ENCODE measurements around the gene NOC4L.

- no peak for TF ChIP-seq FOXM1 (IDR thresholded peaks at IDR 0.05; ENCODE audit: borderline replicate concordance)
- no peak for TF ChIP-seq PKNOX1 (IDR thresholded peaks at IDR 0.05)
- TF ChIP-seq SP1 (IDR thresholded peaks at IDR 0.05), result no peak
- TF ChIP-seq SUZ12 (IDR thresholded peaks at IDR 0.05), result no peak
- TF ChIP-seq ARNT (IDR thresholded peaks at IDR 0.05), result no peak
- TF ChIP-seq BHLHE40 (IDR thresholded peaks at IDR 0.05; ENCODE audit: borderline replicate concordance), result no peak
- no peak for TF ChIP-seq ZNF384 (IDR thresholded peaks at IDR 0.05)
- no peak for TF ChIP-seq L3MBTL2 (conservative IDR thresholded peaks at IDR 0.05)
- no peak for TF ChIP-seq HDGF (IDR thresholded peaks at IDR 0.05; ENCODE audit: borderline replicate concordance)
- no peak for TF ChIP-seq NFRKB (IDR thresholded peaks at IDR 0.05)
- TF ChIP-seq FOXA1 (IDR thresholded peaks at IDR 0.05), result no peak
- TF ChIP-seq ELF4 (IDR thresholded peaks at IDR 0.05), result no peak
- no peak for TF ChIP-seq CTBP1 (IDR thresholded peaks at IDR 0.05; ENCODE audit: borderline replicate concordance)
- TF ChIP-seq TARDBP (IDR thresholded peaks at IDR 0.05), result no peak
These were observed 52.7 kb downstream of the NOC4L start for GRCh38 chr12:132196873-132197390.
